Stimulated activated CD8-positive, alpha-beta memory T cell treated with anti-CD3 and anti-CD28 coated beads, Interleukin-4, amount 100 ng/mL, for 4 hours (primary cell): ENCODE data around the gene PIK3IP1.

Experiments
- DNase-seq, 2 donors: peaks; one replicate each; pipeline ENCODE4 v3.0.0-alpha.2; 2020; ENCODE audit warnings: low read depth in 2 of 2, low spot score in 1 of 2

The PIK3IP1 gene

GRCh38 chr22:31313366-31314147 lies 21.3 kb upstream of the PIK3IP1 start:
- peak in 1 of 2 donors; percentile 52 for DNase-seq

DNA sequence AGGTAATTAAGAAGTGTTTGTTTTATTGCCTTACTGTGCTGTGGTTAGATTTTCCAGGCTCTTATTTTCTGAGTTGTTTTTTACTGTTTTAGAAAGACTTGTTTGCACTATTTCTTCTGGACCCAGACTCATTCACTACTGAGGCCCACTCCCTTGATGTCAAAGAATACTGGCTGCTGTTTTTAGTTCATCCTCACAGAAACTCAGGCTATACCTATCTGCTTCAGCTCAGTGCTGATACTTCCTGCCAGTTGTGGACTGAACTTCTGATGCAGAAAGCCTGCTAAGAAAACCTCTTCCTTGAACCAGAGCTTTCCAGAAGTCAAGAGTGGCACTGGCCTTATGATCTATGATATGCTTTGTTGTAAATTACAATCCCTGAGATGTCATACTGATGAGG lies 15.9 kb upstream of the PIK3IP1 start:
- no peak for DNase-seq

GRCh38 chr22:31305194-31305593 lies 12.9 kb upstream of the PIK3IP1 start:
- DNase-seq, result no peak

DNA sequence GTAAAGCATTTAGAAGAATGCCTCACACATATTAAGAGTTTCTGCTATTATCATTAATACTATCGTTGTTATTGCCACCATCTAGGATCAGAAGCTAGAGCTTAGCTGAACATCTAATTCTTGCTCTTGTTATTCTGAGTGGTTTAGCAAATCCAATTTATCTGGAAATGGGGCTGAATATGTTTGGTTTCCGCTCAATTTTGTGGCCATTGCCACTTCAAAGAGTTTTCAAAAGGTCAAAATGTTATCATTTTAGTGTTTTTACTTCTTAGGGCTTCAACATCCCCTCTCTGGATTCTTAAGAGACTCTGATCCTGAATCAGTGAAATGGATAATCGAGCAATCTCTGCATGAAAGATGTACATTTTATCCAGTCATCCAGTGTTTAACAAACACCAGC lies 10.2 kb upstream of the PIK3IP1 start:
- DNase-seq, result no peak

DNA sequence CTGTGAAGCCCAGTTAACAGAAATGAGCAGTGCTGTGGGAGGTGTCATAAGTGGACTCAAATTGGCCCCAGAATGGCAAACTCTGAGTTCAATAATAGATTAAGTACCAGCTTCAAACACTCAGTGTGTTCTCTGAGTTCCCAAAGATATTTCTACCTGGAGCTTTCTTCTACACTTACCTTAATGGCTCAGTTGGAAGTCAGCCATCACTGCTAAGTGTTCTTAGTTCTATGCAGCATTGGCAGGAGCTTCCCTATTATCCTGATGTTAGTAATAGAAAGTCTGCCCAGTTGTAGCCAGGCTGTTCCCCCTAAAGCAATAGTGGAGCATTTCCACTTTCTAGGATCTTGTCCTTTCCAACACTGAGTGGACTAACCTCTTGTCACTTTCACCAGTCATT lies 9.7 kb upstream of the PIK3IP1 start:
- no peak for DNase-seq

- DNase-seq, result no peak
Observed at GRCh38 chr22:31300896-31301295, 8.6 kb upstream of the PIK3IP1 start.

GRCh38 chr22:31295831-31296657 lies 3.8 kb upstream of the PIK3IP1 start:
- no peak for DNase-seq

- no peak for DNase-seq
Observed at GRCh38 chr22:31295360-31295759, 3.1 kb upstream of the PIK3IP1 start.

DNA sequence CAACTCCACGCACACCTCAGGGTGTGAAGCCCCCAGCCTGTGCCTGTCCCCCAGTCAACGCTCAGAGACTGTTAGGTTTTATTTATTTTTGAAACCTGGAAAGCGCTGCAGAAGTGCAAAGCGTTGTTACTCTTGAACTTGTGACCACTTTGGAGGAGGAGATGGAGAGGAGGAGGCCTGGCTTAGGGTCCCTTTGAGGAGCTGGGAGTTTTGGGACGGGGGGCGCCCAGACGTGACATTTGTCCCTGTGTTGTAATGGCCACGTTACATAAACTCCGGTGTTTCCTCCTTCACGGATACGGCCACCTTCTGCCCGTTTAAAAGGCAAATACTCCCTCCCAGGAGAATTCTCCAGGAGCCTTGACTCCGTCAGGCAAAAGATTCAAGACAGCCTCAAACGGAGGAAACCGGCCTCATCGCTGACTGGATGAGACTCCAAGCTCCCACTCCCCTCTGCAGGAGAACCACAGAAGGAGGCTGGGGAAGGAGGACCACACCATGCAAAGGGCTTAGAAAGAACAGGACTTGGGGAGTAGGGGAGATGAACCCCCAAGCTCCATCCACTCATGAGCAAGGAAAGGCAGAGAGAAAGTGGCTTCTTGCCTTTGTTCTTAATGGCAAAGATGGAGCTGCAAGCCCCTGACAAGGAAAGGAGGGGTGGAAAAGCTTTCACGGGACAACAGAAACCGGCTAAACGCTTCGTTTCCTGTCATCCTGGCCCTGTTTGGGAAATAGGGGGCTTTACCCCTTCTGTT lies 630 bp downstream of the PIK3IP1 start:
- DNase-seq, result no peak

DNA sequence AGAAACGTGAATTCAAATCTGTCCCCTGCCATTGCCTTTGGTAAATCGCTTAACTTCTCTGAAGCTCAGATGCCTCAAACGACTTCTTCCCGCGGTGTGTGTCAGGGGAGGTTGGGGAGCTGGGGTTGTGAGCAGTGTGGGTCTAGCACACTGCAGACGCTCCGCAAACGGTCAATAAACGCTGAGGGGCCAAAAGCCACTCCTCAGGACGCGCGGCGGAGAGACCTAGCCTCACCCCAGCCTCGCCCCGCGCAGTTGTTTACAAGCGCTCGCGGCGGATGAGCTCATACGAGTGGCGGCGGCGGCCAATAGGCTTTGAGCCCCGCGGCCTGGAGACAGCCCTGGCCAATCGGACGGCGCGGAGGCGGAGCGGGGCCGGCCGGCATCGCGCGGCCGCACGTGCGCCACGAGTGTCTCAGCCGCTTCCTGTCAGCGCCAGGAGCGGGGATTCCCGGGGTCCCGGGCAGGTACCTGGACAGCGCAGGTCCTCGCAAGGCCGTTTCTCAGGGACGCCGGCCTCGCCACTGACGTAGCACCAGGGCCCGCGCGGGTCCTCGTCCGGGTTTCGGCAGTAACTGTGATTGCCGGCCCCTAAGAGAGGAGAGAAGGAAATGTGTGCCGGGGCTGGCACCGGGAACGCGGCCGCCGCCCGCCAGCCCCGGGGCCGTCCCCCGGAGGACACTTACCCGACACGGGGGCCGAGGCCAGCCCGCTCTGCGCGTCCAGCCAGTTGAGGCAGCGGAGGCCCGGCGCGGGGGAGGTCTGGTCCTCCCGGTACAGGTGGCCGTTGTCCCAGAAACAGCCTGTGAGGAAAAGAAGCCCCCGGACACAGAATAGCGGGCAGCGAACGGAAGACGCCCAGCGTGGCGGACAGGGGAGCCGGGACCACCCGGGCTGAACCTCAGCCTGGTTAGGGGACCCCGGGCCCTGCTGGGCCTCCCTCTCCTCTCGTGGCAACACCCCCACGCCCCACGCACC lies 1.5 kb downstream of the PIK3IP1 start:
- DNase-seq, result peak; percentile 80 to 88

DNA sequence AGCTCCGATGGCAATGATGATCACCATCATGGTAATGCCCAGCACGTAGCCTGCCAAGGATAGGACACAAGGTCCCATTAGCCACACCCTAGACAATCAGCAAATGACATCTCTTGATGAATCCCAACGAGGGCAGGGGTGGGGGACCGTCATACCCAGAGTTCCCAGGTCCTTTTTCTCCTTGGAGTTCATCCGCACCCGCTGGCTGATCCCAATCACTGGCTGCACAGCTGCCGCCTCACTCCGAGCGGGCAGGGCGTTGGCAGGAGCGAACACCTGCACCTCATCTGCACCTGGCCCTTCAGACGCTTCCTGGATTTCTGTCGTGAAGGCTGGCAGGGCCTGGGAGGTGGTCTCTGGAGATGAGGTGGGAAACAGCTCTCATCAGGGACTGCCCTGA lies 2.9 kb downstream of the PIK3IP1 start:
- no peak for DNase-seq

GRCh38 chr22:31288496-31289240 lies 3.6 kb downstream of the PIK3IP1 start:
- no peak for DNase-seq

DNA sequence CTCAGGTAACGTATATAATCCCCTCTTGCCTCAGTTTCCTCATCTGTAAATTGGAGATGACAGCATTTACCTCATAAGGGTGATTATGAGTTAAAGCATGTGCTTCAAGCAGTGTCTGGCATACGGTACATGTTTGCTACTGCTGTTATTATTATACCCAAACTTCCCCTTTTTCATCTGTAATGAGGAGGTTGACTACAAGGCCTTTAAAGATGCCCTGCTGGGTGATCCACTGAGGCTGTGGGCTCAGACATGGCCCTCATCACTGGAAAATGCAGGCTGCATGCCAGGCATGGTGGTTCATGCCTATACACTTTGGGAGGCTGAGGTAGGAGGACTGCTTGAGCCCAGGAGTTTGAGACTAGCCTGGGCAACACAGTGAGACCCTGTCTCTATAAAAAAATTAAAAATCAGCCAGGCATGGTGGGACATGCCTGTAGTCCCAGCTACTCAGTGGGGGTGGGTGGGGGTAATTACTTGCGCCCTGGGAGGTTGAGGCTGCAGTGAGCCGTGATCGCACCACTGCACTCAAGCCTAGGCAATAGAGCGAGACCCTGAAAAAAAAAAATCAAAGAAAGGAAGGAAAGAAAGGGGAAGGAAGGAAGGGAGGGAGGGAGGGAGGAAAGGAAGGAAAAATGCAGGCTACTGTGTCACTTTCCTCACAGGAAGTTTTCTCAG lies 4.3 kb downstream of the PIK3IP1 start:
- no peak for DNase-seq

GRCh38 chr22:31286360-31287255 lies 5.7 kb downstream of the PIK3IP1 start:
- peak in 1 of 2 donors; percentile 48 for DNase-seq

GRCh38 chr22:31284281-31285155 lies 7.8 kb downstream of the PIK3IP1 start:
- DNase-seq, result no peak

GRCh38 chr22:31282748-31283468 lies 9.4 kb downstream of the PIK3IP1 start:
- DNase-seq, result no peak

DNA sequence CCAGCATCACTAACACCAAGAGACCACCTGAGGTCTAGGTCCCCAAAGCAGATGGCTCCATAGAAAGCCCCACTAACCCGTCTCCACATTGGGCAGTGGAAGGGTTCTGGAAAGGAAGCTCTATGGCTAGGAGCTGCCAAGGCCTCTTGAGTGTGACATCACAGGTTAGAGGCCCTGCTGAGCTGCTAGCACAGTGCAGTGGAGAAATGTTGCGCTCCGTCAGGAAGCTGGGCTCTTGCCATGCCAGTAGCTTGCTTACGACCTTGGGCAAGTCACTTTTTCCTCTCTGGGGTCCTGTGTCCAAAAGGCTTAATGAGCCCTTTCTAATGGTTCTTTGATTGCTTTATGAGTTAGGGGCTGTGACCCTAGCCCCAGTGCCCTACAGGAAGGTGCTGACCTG lies 10.6 kb downstream of the PIK3IP1 start:
- no peak for DNase-seq
